GM12878 (cell line): ENCODE measurements around the gene NXPE1. TPM values are rescaled to one million over a fixed set of nuclear protein-coding genes. Genes with fewer than 3 reads are reported as not detected.

Source experiments
- ATAC-seq: fragments of 200-7000 bp; cut with Tn5 transposase; 3 replicates; pipeline ENCODE4 v1.9.1; 2020; ENCODE audit warnings: mild to moderate bottlenecking, moderate library complexity
- BruUV-seq: library from RNA; stranded (reverse); fragments of 400-500 nt; replicated peaks from 2 replicates; lab custom pipeline; 2021; lab: Mats Ljungman, UMichigan
- CTCF ChIA-PET: fragments of 300-600 bp; sonication (Branson Sonifier 250); formaldehyde crosslinking; extraction: SDS; loops from one replicate; lab custom pipeline; 2021; ENCODE audit warnings: inconsistent platforms; lab: Yijun Ruan, JAX
- POLR2A ChIA-PET: fragments of 350-600 bp; formaldehyde crosslinking; extraction: SDS; loops from one replicate; lab custom pipeline; 2021; ENCODE audit warnings: inconsistent platforms; lab: Charles Lee
- RAD21 ChIA-PET: fragments of 300-600 bp; sonication (Branson Sonifier 250); formaldehyde crosslinking; loops from one replicate; lab custom pipeline; 2023; ENCODE audit warnings: antibody characterized with exemption; ENCODE audit not compliant: unreplicated experiment; lab: Charles Lee
- SMC1A ChIA-PET: fragments of 300-600 bp; sonication (Branson Sonifier 250); formaldehyde crosslinking; loops from one replicate; lab custom pipeline; 2023; ENCODE audit not compliant: unreplicated experiment, uncharacterized antibody; lab: Charles Lee
- DNase-seq: peaks from one replicate; pipeline ENCODE4 v3.0.0-alpha.2; 2011; ENCODE audit warnings: low read depth, low spot score
- FAIRE-seq: peaks from 3 replicates; lab custom pipeline; 2011; peaks lifted over from hg19 to GRCh38; lab: Jason Lieb, UNC
- H2AFZ ChIP-seq: 2 replicates; pipeline ENCODE4 v1.6.0; 2011; ENCODE audit warnings: low read depth, low read length, control low read depth; ENCODE audit not compliant: control insufficient read depth
- H3K27ac ChIP-seq: 2 replicates; pipeline ENCODE4 v1.5.1; 2011; ENCODE audit warnings: control low read depth; ENCODE audit not compliant: control insufficient read depth, insufficient read depth
- H3K27me3 ChIP-seq, 2 experiments: replicated peaks in 1 of 2; 2 replicates each; pipeline versions ENCODE4 v1.6.0 to v1.6.1; 2011; ENCODE audit warnings: low read length in 1 of 2; ENCODE audit not compliant: control insufficient read depth in 2 of 2, insufficient read depth in 2 of 2
- H3K36me3 ChIP-seq, 2 experiments: 2 replicates each; pipeline ENCODE4 v1.5.1; 2011; ENCODE audit warnings: low read length in 1 of 2; ENCODE audit not compliant: control insufficient read depth in 2 of 2, insufficient read depth in 2 of 2
- H3K4me1 ChIP-seq: 2 replicates; pipeline ENCODE4 v1.6.1; 2011; ENCODE audit warnings: mild to moderate bottlenecking, low read length, moderate library complexity, mixed read lengths; ENCODE audit not compliant: control insufficient read depth, insufficient read depth
- H3K4me2 ChIP-seq: 2 replicates; pipeline ENCODE4 v1.6.0; 2011; ENCODE audit warnings: control low read depth; ENCODE audit not compliant: control insufficient read depth, insufficient read depth
- H3K4me3 ChIP-seq: fragments of 200-600 bp; sonication (generic); 2 replicates; pipeline ENCODE4 v1.5.1; 2016
- H3K79me2 ChIP-seq: 2 replicates; pipeline ENCODE4 v1.6.0; 2011; ENCODE audit warnings: low read length; ENCODE audit not compliant: control insufficient read depth, insufficient read depth
- H3K9ac ChIP-seq: 2 replicates; pipeline ENCODE4 v1.8.0; 2011; ENCODE audit warnings: low read length, control low read depth, mixed read lengths; ENCODE audit not compliant: control insufficient read depth, insufficient read depth
- H3K9me3 ChIP-seq: replicated peaks from 3 replicates; pipeline ENCODE4 v1.5.1; 2011; ENCODE audit warnings: mild to moderate bottlenecking, low read length; ENCODE audit not compliant: control insufficient read depth, insufficient read depth
- H4K20me1 ChIP-seq: 2 replicates; pipeline ENCODE4 v1.6.0; 2011; ENCODE audit not compliant: control insufficient read depth, insufficient read depth
- ATF2 ChIP-seq: IDR thresholded peaks from 2 replicates; pipeline ENCODE4 v1.6.1; 2012; ENCODE audit warnings: low read length, inconsistent platforms
- E2F4 ChIP-seq: IDR thresholded peaks from 2 replicates; pipeline ENCODE4 v1.6.1; 2012; ENCODE audit warnings: low read depth, low read length, improper control_type of control experiment
- FOS ChIP-seq: IDR thresholded peaks from 3 replicates; pipeline ENCODE4 v1.6.1; 2011; ENCODE audit warnings: borderline replicate concordance; ENCODE audit not compliant: insufficient read length; ENCODE audit errors: extremely low read depth
- MYC ChIP-seq: IDR thresholded peaks from 2 replicates; pipeline ENCODE4 v1.6.1; 2011; ENCODE audit warnings: mild to moderate bottlenecking, low read length, moderate library complexity, inconsistent platforms; ENCODE audit not compliant: insufficient read depth, insufficient replicate concordance, insufficient read length, severe bottlenecking
- NFIC ChIP-seq: IDR thresholded peaks from 2 replicates; pipeline ENCODE4 v1.6.1; 2012; ENCODE audit warnings: low read depth, mild to moderate bottlenecking, inconsistent platforms, low read length, moderate library complexity
- POU2F2 ChIP-seq: IDR thresholded peaks from 3 replicates; pipeline ENCODE4 v1.6.1; 2011; ENCODE audit warnings: low read depth, mild to moderate bottlenecking, low read length, borderline replicate concordance
- TBL1XR1 ChIP-seq: IDR thresholded peaks from 2 replicates; pipeline ENCODE4 v1.6.1; 2012; ENCODE audit warnings: low read depth, low read length, improper control_type of control experiment
- WGBS: methylation state at CpG from one replicate; pipeline ENCODE4 v1.1.6; 2016; ENCODE audit warnings: low lambda C conversion rate; ENCODE audit not compliant: insufficient replicate concordance, insufficient coverage; ENCODE audit errors: missing lambda C conversion rate; 5-methylcytosine and 5-hydroxymethylcytosine counted together
- in situ Hi-C: fragments of 300-500 bp; cut with MboI; formaldehyde crosslinking; loops from 9 replicates; pipeline ENCODE4 v1.14.3; 2018; ENCODE audit warnings: mixed read lengths
- intact Hi-C: fragments of 100-400 bp; cut with micrococcal nuclease; formaldehyde crosslinking; loops from one replicate; pipeline ENCODE4 v1.14.2; 2022; ENCODE audit not compliant: unreplicated experiment
- polyA plus RNA-seq, 11 experiments: library from polyadenylated mRNA; depleted of rRNA in 4 of 11; unstranded in 6 of 11; stranded (reverse) in 5 of 11; fragments of >200 nt; fragmentation: Nextera tagmentation in 4 of 11; fragmentation: Illumina TruSeq in 1 of 11; extraction: Ambion mirVana in 4 of 11; extraction: Trizol in 1 of 11; gene quantifications; 1 replicate in 1 of 11; 2 replicates in 10 of 11; pipeline versions ENCODE4 v1.2.1 to v1.2.3, GENCODE V29; 2011 to 2016; ENCODE audit warnings: inconsistent platforms in 2 of 11, missing spikeins in 2 of 11, low read depth in 1 of 11
- small RNA-seq: library from RNA; depleted of rRNA; stranded (forward); fragments of <200 nt; gene quantifications from one replicate; pipeline ENCODE3, GENCODE V24; 2014
- total RNA-seq, 4 experiments: library from RNA; depleted of rRNA in 3 of 4; stranded (reverse); fragments of >200 nt in 3 of 4; fragmentation: Illumina TruSeq in 1 of 4; extraction: Trizol in 1 of 4; gene quantifications; 2 replicates each; pipeline versions ENCODE4 v1.2.1 to v1.2.3, GENCODE V29; 2013 to 2021

The NXPE1 gene
- total and polyA plus RNA-seq, 10 of the 15 experiments (the other 5 are each of a cell fraction or from before 2014, with no cell fraction given) = not detected

- Histone ChIP-seq H3K79me2 (no peaks in the 10 kb centered on the region), H3K4me1 (no peaks in the 10 kb centered on the region), H3K9ac (no peak overlapping the region), H3K9me3 (no peaks in the 10 kb centered on the region), H3K4me2 (no peak overlapping the region), H2AFZ (no peak overlapping the region), H4K20me1 (no peaks in the 10 kb centered on the region), H3K36me3 (no peaks in the 10 kb centered on the region), H3K27ac (no peak overlapping the region), H3K4me3 (no peak overlapping the region), H3K27me3 (peaks cover 0 to 6% of the 10 kb centered on the region in 2 experiments; a peak in 2 of 4 replicates)
- BruUV-seq = no TSS peak
- no peak for TF ChIP-seq MYC
- no peak for TF ChIP-seq NFIC
- TF ChIP-seq POU2F2 = no peak
- no peak for TF ChIP-seq FOS
- no peak for TF ChIP-seq TBL1XR1
- no peak for TF ChIP-seq E2F4
- TF ChIP-seq ATF2 = no peak
- RAD21 ChIA-PET = no interaction called here
- FAIRE-seq (no peak), DNase-seq (no peak), ATAC-seq (no peak)
- intact Hi-C loops (no loop called here), in situ Hi-C loops (no loop called here)
- POLR2A ChIA-PET = no interaction called here
- CTCF ChIA-PET = no interaction called here
- WGBS = 44% methylated on average over 2 of the region's 2 CpGs
- SMC1A ChIA-PET = interaction anchor here (0.7 kb wide), 1 partner anchor 131 kb away, joined by 4 read pairs; no protein-coding TSS in a partner anchor
These were observed 87.0 kb downstream of the NXPE1 start for GRCh38 chr11:114472661-114473060.

Small RNA genes lying within 50 kb of the gene (small RNA-seq; reads per million reads assigned to genes)
- not detected for gene RF01210

Other genes with a start within 250 kb of the NXPE1 start
- 7.7 and 9.4 TPM in 2 replicates for gene C11orf71, start 159.4 kb downstream of the NXPE1 start, total RNA-seq (2014; rRNA removed)
- 5.3 and 6.0 TPM in 2 replicates for gene C11orf71, start 159.4 kb downstream of the NXPE1 start, total RNA-seq (2014; rRNA removed; fragmentation: Illumina TruSeq; extraction: Trizol)
- 6.5 and 7.3 TPM in 2 replicates for gene C11orf71, start 159.4 kb downstream of the NXPE1 start, total RNA-seq (2021)
- gene C11orf71, start 159.4 kb downstream of the NXPE1 start, polyA plus RNA-seq (2011; rRNA removed) = 8.7 and 12.0 TPM in 2 replicates
- gene C11orf71, start 159.4 kb downstream of the NXPE1 start, polyA plus RNA-seq (2014; fragmentation: Illumina TruSeq; extraction: Trizol) = 4.9 and 5.4 TPM in 2 replicates
- gene C11orf71, start 159.4 kb downstream of the NXPE1 start, polyA plus RNA-seq (2014; fragmentation: Nextera tagmentation; extraction: Ambion mirVana) = 1 to 10 TPM; 1.4 to 3.4 TPM
- 9.1 and 10.4 TPM in 2 replicates for gene C11orf71, start 159.4 kb downstream of the NXPE1 start, polyA plus RNA-seq (2014; rRNA removed)
- 10 to 100 TPM in 1 of 2 experiments, 1 to 10 TPM in 1; 8.2 to 12.0 TPM for gene C11orf71, start 159.4 kb downstream of the NXPE1 start, polyA plus RNA-seq (2016; fragmentation: Nextera tagmentation; extraction: Ambion mirVana)
- 21.5 and 21.7 TPM in 2 replicates for gene RBM7, start 159.2 kb downstream of the NXPE1 start, total RNA-seq (2014; rRNA removed)
- 29.0 TPM in 2 replicates for gene RBM7, start 159.2 kb downstream of the NXPE1 start, total RNA-seq (2014; rRNA removed; fragmentation: Illumina TruSeq; extraction: Trizol)
- gene RBM7, start 159.2 kb downstream of the NXPE1 start, total RNA-seq (2021) = 17.2 and 19.5 TPM in 2 replicates
- gene RBM7, start 159.2 kb downstream of the NXPE1 start, polyA plus RNA-seq (2011; rRNA removed) = 46.2 and 48.3 TPM in 2 replicates
- 32.2 and 45.1 TPM in 2 replicates for gene RBM7, start 159.2 kb downstream of the NXPE1 start, polyA plus RNA-seq (2014; fragmentation: Illumina TruSeq; extraction: Trizol)
- gene RBM7, start 159.2 kb downstream of the NXPE1 start, polyA plus RNA-seq (2014; fragmentation: Nextera tagmentation; extraction: Ambion mirVana) = 10 to 100 TPM; 21.6 to 28.9 TPM
- gene RBM7, start 159.2 kb downstream of the NXPE1 start, polyA plus RNA-seq (2014; rRNA removed) = 14.5 and 17.0 TPM in 2 replicates
- 10 to 100 TPM; 23.2 to 29.5 TPM for gene RBM7, start 159.2 kb downstream of the NXPE1 start, polyA plus RNA-seq (2016; fragmentation: Nextera tagmentation; extraction: Ambion mirVana)
- 5.4 and 6.0 TPM in 2 replicates for gene REXO2, start 120.4 kb downstream of the NXPE1 start, total RNA-seq (2014; rRNA removed)
- 4.6 and 4.9 TPM in 2 replicates for gene REXO2, start 120.4 kb downstream of the NXPE1 start, total RNA-seq (2014; rRNA removed; fragmentation: Illumina TruSeq; extraction: Trizol)
- 4.0 and 5.1 TPM in 2 replicates for gene REXO2, start 120.4 kb downstream of the NXPE1 start, total RNA-seq (2021)
- gene REXO2, start 120.4 kb downstream of the NXPE1 start, polyA plus RNA-seq (2011; rRNA removed) = 9.0 and 10.7 TPM in 2 replicates
- gene REXO2, start 120.4 kb downstream of the NXPE1 start, polyA plus RNA-seq (2014; fragmentation: Illumina TruSeq; extraction: Trizol) = 2.6 and 4.9 TPM in 2 replicates
- gene REXO2, start 120.4 kb downstream of the NXPE1 start, polyA plus RNA-seq (2014; fragmentation: Nextera tagmentation; extraction: Ambion mirVana) = 1 to 10 TPM; 3.3 to 6.4 TPM
- gene REXO2, start 120.4 kb downstream of the NXPE1 start, polyA plus RNA-seq (2014; rRNA removed) = 4.8 and 4.9 TPM in 2 replicates
- 10 to 100 TPM; 11.0 to 12.5 TPM for gene REXO2, start 120.4 kb downstream of the NXPE1 start, polyA plus RNA-seq (2016; fragmentation: Nextera tagmentation; extraction: Ambion mirVana)
- not detected in 2 replicates for gene NXPE4, start 35.9 kb upstream of the NXPE1 start, total RNA-seq (2014; rRNA removed)
- gene NXPE4, start 35.9 kb upstream of the NXPE1 start, total RNA-seq (2014; rRNA removed; fragmentation: Illumina TruSeq; extraction: Trizol) = not detected in 2 replicates
- not detected in 2 replicates for gene NXPE4, start 35.9 kb upstream of the NXPE1 start, total RNA-seq (2021)
- gene NXPE4, start 35.9 kb upstream of the NXPE1 start, polyA plus RNA-seq (2011; rRNA removed) = not detected in 2 replicates
- not detected in 2 replicates for gene NXPE4, start 35.9 kb upstream of the NXPE1 start, polyA plus RNA-seq (2014; fragmentation: Illumina TruSeq; extraction: Trizol)
- gene NXPE4, start 35.9 kb upstream of the NXPE1 start, polyA plus RNA-seq (2014; fragmentation: Nextera tagmentation; extraction: Ambion mirVana) = not detected
- not detected in 2 replicates for gene NXPE4, start 35.9 kb upstream of the NXPE1 start, polyA plus RNA-seq (2014; rRNA removed)
- not detected for gene NXPE4, start 35.9 kb upstream of the NXPE1 start, polyA plus RNA-seq (2016; fragmentation: Nextera tagmentation; extraction: Ambion mirVana)
- gene NXPE2, start 118.6 kb upstream of the NXPE1 start, total RNA-seq (2014; rRNA removed) = not detected in 2 replicates
- not detected in 2 replicates for gene NXPE2, start 118.6 kb upstream of the NXPE1 start, total RNA-seq (2014; rRNA removed; fragmentation: Illumina TruSeq; extraction: Trizol)
- gene NXPE2, start 118.6 kb upstream of the NXPE1 start, total RNA-seq (2021) = not detected in 2 replicates
- gene NXPE2, start 118.6 kb upstream of the NXPE1 start, polyA plus RNA-seq (2011; rRNA removed) = not detected in 2 replicates
- gene NXPE2, start 118.6 kb upstream of the NXPE1 start, polyA plus RNA-seq (2014; fragmentation: Illumina TruSeq; extraction: Trizol) = not detected in 2 replicates
- not detected for gene NXPE2, start 118.6 kb upstream of the NXPE1 start, polyA plus RNA-seq (2014; fragmentation: Nextera tagmentation; extraction: Ambion mirVana)
- not detected in 2 replicates for gene NXPE2, start 118.6 kb upstream of the NXPE1 start, polyA plus RNA-seq (2014; rRNA removed)
- not detected for gene NXPE2, start 118.6 kb upstream of the NXPE1 start, polyA plus RNA-seq (2016; fragmentation: Nextera tagmentation; extraction: Ambion mirVana)